GM18507 (cell line): Measurements from ENCODE around the gene PDK2.
"Not testable (repeated sequence)": the region's sequence is repeated elsewhere in the genome, so short reads cannot be mapped to it uniquely, and the experiment has no call there.

Source experiments
- DNase-seq: peaks from one replicate; pipeline ENCODE4 v3.0.0; 2011; ENCODE audit warnings: low read depth; ENCODE audit not compliant: insufficient read length; ENCODE audit errors: extremely low spot score
- FAIRE-seq: peaks from 2 replicates; lab custom pipeline; 2011; peaks lifted over from hg19 to GRCh38; lab: Jason Lieb, UNC

The PDK2 gene

GRCh38 chr17:50057521-50057991, 37.6 kb upstream of the PDK2 start:
- no peak for FAIRE-seq

GRCh38 chr17:50058296-50058953, 36.7 kb upstream of the PDK2 start:
- FAIRE-seq: no peak
- no peak for DNase-seq

More at GRCh38 chr17:50057521-50057991, 37.6 kb upstream of the PDK2 start:
- no peak for DNase-seq

- DNase-seq (no peak), FAIRE-seq (no peak)
These were observed 35.9 kb upstream of the PDK2 start for GRCh38 chr17:50059256-50059655.

GRCh38 chr17:50059759-50060273, 35.3 kb upstream of the PDK2 start:
- FAIRE-seq (no peak), DNase-seq (no peak)

GRCh38 chr17:50060951-50061712, 34.0 kb upstream of the PDK2 start:
- DNase-seq: no peak
- no peak for FAIRE-seq

- not testable (repeated sequence) for FAIRE-seq, DNase-seq
These were observed 33.5 kb upstream of the PDK2 start for GRCh38 chr17:50061713-50062045.

- DNase-seq (no peak), FAIRE-seq (no peak)
These were observed 32.6 kb upstream of the PDK2 start for GRCh38 chr17:50062293-50063243.

GRCh38 chr17:50063561-50064252, 31.4 kb upstream of the PDK2 start:
- FAIRE-seq: no peak

GRCh38 chr17:50064253-50065001, 30.7 kb upstream of the PDK2 start:
- FAIRE-seq (no peak), DNase-seq (no peak)

More at GRCh38 chr17:50063561-50064252, 31.4 kb upstream of the PDK2 start:
- no peak for DNase-seq

GRCh38 chr17:50065056-50065455, 30.1 kb upstream of the PDK2 start:
- FAIRE-seq (no peak), DNase-seq (no peak)

- DNase-seq: no peak
- no peak for FAIRE-seq
These were observed 28.2 kb upstream of the PDK2 start for GRCh38 chr17:50066995-50067394.

- DNase-seq (no peak), FAIRE-seq (no peak)
These were observed 27.2 kb upstream of the PDK2 start for GRCh38 chr17:50067996-50068395.

GRCh38 chr17:50070908-50071680, 24.1 kb upstream of the PDK2 start:
- FAIRE-seq (no peak), DNase-seq (no peak)

- FAIRE-seq (no peak), DNase-seq (no peak)
These were observed 23.5 kb upstream of the PDK2 start for GRCh38 chr17:50071692-50072091.

GRCh38 chr17:50072130-50072529, 23.0 kb upstream of the PDK2 start:
- DNase-seq: no peak
- no peak for FAIRE-seq

- FAIRE-seq (no peak), DNase-seq (no peak)
These were observed 22.2 kb upstream of the PDK2 start for GRCh38 chr17:50072925-50073324.

- no peak for FAIRE-seq
These were observed 20.9 kb upstream of the PDK2 start for GRCh38 chr17:50074227-50074626.

More at GRCh38 chr17:50074227-50074626, 20.9 kb upstream of the PDK2 start:
- DNase-seq: no peak
